Activated CD8-positive, alpha-beta memory T cell treated with anti-CD3 and anti-CD28 coated beads for 4 hours (primary cell): ENCODE data around the gene ISG15.

ENCODE experiments used
- DNase-seq, 2 donors: peaks; one replicate each; pipeline ENCODE4 v3.0.0-alpha.2; 2020; ENCODE audit warnings: low read depth in 2 of 2

ISG15 gene

GRCh38 chr1:1060281-1061000 lies 47.1 kb downstream of the ISG15 start:
- no peak for DNase-seq

GRCh38 chr1:1061682-1062345 lies 48.5 kb downstream of the ISG15 start:
- DNase-seq, result no peak

- DNase-seq, result no peak
Measured at GRCh38 chr1:1062348-1063163, 49.3 kb downstream of the ISG15 start.

- no peak for DNase-seq
Measured at GRCh38 chr1:1063261-1063944, 50.1 kb downstream of the ISG15 start.
